Stimulated activated CD4-positive, alpha-beta T cell treated with anti-CD3 and anti-CD28 coated beads, Interleukin-1b, Interleukin-23, amount 100 ng/mL, for 48 hours (primary cell): Measurements from ENCODE around the gene SCARF1.

ENCODE experiments used
- DNase-seq: peaks from one replicate; pipeline ENCODE4 v3.0.0-alpha.2; 2020

Gene SCARF1

DNA sequence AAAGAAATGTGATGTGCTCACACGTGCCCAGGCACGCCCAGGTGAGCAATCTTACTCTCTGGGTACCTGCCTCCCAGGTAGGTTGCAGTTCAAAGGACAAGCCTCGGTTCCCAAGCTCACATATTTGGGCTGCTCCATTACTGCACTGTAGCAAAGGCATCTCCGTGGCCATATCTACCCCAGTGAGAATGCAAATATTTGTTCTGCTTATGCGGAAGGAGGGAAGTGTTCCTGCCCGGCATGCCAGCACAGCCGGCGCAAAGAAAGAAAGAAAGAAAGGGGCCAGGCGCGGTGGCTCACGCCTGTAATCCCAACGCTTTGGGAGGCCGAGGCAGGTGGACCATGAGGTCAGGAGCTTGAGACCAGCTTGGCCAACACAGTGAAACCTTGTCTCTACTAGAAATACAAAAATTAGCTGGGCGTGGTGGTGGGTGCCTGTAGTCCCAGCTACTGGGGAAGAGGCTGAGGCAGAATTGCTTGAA is 47.6 kb downstream of the SCARF1 start:
- DNase-seq: no peak

DNA sequence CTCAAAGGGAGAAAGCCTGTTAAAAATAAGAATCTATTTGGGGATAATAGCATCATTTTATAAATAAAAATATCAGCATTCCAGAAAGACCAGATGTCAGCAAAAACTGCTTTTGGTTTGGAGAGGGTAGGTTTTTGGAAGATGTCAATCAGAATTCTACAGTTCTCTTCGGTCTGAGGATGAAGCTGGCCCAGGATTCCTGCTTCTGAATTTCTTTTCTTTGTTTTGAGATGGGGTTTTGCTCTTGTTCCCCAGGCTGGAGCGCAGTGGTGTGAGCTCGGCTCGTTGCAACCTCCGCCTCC is 52.0 kb downstream of the SCARF1 start:
- no peak for DNase-seq

DNA sequence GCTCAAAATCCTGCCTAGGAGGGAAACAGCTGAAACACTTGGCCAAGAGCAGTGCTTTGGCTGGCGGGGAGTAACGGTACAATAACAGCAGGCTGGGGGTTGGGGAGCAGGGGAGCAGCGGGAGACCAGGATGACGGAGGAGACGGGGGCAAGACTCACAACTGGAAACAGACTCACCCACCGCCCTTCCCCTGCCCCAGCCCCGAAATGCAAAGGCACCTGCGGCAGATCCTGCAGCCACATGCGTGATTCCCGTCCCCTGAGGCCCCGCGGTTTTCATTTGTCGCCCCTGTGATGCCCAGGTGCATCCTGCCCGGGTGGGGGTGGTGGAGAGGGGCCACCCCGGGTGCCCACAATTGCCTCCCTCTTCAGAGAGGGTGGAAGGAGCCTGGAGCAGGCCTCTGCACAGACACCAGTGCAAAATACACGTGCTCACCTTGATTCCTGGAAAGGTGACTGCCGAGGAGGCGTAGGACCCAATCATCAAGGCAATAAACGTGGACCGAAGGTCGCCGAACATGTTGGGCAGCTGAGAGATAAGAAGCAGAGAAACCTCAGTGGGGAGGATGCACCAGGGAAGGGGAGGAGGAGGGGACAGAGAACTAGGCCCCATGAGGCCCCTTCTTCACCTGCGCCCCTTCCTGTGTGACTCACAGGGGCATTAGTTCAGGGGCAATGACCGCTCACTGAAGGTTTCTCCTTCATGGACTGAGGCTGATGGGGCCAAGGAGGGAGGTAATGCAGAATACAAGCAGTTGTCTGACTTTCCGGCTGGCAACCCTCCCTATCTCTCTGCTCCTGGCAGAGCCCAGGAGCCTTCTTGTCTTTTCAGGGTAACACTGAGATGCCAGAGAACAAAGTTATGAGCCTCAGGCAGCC is 52.5 kb downstream of the SCARF1 start:
- DNase-seq: no peak

DNA sequence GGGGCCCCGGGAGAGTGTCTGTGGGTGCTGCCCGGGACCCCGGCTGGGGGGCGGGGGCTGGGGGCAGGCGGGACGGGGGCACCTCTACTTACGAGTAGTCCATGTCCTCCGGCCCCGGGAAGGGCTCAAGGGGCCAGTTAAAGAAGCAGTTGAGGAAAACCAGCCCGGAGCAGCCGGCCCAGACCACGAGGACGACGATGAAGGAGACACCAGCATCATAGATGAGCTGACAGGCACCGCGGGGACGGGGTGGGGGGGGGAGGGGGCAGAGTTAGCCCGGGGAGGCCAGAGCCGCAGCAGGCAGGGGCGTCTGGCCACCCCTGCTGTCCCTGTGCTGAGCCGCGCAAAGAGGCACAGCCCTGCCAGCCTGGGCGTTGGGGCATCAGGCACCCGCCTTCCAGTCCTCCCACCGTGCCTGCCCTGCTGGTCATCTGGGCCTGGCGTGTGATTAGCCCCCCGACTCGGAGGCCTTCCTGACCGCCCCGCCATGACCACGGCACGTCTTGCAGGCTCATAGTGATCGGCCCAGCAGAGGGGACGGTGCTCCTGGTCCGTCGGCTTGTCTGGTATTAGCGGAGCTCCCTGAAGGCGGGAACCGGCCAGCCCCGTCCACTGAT is 54.0 kb downstream of the SCARF1 start:
- no peak for DNase-seq

DNA sequence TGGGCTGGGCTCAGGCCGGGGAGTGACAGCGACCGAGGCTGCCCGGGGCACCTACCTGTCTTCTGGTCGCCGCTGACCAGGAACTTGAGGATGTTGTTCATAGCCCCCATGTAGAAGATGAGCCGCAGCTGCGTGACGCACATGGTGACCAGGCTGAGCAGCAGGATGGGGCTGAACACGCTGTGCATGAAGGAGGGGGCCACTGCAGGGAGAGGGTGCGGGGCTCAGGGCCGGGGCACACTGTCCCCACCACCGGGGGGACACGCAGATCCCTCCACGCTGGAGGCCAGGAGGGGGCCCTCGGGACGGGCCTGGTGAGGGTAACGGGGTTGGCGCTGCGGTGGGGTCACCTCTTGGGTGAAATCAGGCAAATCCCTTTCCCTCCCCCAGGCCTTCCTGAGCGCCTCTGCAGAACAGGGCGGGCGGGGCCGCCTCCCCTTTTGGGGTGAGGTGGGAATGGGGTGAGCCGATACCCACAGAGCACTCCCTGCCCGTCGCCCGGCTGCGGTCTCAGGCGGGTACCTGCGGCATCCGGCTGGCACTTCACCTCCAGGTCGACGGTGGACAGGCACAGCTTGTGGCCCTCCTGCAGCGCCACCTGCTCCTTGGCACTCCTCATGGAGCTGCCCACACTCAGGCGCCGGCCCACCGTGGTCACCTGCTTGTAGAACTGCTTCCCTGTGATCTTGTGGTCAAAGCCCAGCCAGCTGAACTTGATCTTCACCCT is 54.6 kb downstream of the SCARF1 start:
- no peak for DNase-seq

DNA sequence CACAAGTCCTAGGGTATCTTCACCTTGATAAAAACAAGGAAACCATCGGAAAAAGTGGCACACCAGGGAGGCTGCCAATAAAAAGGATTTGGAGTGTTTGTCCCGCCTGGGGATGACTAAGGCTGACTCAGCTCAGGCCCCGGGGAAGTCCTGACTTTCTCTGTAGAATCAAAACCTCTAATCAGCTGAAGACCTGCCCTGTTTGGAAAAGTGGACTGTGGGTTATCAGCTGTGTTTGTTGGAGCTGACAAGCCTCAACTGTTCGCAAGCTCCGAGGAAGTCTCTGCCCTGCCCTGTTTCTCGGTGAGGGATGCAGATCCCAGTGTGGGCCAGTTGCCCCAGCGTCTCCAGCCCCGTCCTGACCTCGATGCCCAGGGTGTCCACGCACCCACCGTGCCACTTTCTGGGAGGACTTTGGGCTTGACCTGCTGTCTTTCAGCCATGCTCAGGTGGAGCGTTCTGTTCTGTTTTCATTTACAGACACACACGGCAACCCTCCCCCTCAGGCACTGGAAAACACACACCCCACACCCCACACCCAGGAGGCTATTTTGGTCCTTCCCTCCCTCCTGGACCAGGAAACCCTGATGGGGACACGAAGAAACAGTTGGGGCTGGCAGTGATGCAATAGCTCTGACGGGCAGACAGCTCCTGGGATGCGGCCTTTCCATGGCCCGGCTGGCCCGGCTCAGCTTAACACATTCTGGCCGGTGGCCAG is 55.3 kb downstream of the SCARF1 start:
- DNase-seq: no peak

DNA sequence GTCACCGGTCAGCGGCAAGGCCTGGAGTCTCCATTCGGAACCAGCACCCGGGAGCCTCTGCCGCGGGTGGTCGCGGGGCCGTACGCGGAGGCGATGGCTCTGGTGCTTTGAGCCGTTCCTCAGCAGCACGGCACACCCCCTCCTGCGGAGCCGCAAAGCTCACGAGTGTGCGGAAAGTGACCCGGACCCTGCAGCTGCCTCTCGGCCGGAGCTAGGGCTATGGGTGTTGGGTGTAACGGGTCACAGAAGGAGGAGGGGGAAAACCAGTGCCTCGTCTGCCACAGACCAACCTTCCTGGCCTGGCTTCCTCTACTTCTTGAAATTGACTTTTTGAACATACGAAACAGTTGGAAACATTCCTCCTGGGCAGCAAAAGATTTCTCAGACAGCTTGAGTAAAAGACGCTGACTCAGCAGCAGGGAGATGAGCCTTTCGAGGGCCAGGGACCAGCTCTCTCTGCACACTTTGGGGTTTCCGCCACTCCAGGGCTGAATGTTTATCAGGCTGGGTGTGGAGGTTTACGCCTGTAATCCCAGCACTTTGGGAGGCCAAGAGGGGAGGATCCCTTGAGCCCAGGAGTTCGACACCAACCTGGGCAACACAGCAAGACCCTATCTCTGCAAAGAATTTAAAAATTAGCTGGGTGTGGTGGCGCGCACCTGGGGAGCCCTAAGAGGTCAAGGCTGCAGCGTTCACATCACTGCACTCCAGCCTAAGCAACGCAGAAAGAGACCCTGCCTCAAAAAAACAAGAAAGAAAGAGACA is 56.5 kb downstream of the SCARF1 start:
- DNase-seq: no peak

DNA sequence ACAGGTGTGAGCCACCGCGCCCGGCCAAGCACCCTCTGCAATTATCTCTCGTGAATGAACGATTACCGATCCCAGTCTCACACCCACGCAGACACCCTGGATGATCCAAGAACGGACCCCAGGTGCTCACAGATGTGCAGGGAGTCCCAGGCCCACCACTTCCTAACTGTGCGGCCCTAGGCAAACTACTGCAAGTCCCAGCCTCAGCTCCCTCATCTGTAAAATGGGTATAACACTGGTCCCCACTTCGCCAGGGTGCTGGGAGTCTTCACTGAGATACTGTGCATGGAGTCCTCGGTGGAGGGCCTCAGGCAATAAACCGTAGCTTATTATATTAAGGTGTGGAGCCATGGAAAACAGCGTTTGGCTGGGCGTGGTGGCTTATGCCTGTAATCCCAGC is 61.4 kb downstream of the SCARF1 start:
- DNase-seq: no peak
